DOHH2 (cell line): ENCODE data around the gene CNTNAP5.

Experiments
- H3F3A ChIP-seq: fragments of 200-600 bp; sonication (generic), shearing (Covaris generic); 2 replicates; pipeline ENCODE4 v1.6.0; 2016; ENCODE audit warnings: antibody characterized with exemption, mild to moderate bottlenecking; ENCODE audit not compliant: control insufficient read depth, insufficient read depth
- H3K27ac ChIP-seq: fragments of 200-600 bp; sonication (generic); 2 replicates; pipeline ENCODE4 v1.5.1; 2014; ENCODE audit warnings: low read depth, mild to moderate bottlenecking, low read length, moderate library complexity
- H3K27me3 ChIP-seq: fragments of 200-600 bp; sonication (generic); 2 replicates; pipeline ENCODE4 v1.6.1; 2014; ENCODE audit warnings: mild to moderate bottlenecking, low read length, mixed read lengths; ENCODE audit not compliant: control insufficient read depth
- H3K36me3 ChIP-seq: fragments of 200-600 bp; sonication (generic); 2 replicates; pipeline ENCODE4 v1.6.1; 2014; ENCODE audit warnings: mild to moderate bottlenecking, low read length, moderate library complexity, mixed read lengths; ENCODE audit not compliant: control insufficient read depth
- H3K4me1 ChIP-seq: fragments of 200-600 bp; sonication (generic); 2 replicates; pipeline ENCODE4 v1.6.1; 2014; ENCODE audit warnings: mild to moderate bottlenecking, low read length, mixed read lengths; ENCODE audit not compliant: control insufficient read depth
- H3K4me2 ChIP-seq: fragments of 200-600 bp; sonication (generic); 2 replicates; pipeline ENCODE4 v1.6.0; 2014; ENCODE audit warnings: mild to moderate bottlenecking, low read length, moderate library complexity
- H3K4me3 ChIP-seq: fragments of 200-600 bp; sonication (generic); 2 replicates; pipeline ENCODE4 v1.5.1; 2014; ENCODE audit warnings: mild to moderate bottlenecking, low read length, mixed read lengths
- H3K79me2 ChIP-seq: fragments of 200-600 bp; sonication (generic); 2 replicates; pipeline ENCODE4 v1.6.1; 2014; ENCODE audit warnings: mild to moderate bottlenecking, low read length, mixed read lengths; ENCODE audit not compliant: control insufficient read depth
- H3K9me2 ChIP-seq: fragments of 200-600 bp; sonication (generic); replicated peaks from 2 replicates; pipeline ENCODE4 v1.6.1; 2014; ENCODE audit warnings: mild to moderate bottlenecking, low read length, mixed read lengths; ENCODE audit not compliant: control insufficient read depth
- H3K9me3 ChIP-seq: fragments of 200-600 bp; sonication (generic); 2 replicates; pipeline ENCODE4 v1.6.1; 2014; ENCODE audit warnings: antibody characterized with exemption, low read length, mixed read lengths; ENCODE audit not compliant: control insufficient read depth, insufficient read depth
- H4K20me1 ChIP-seq: fragments of 200-600 bp; sonication (generic); 2 replicates; pipeline ENCODE4 v1.6.0; 2014; ENCODE audit warnings: low read depth, mild to moderate bottlenecking, antibody characterized with exemption, low read length, moderate library complexity; ENCODE audit not compliant: control insufficient read depth, insufficient read depth
- CTCF ChIP-seq: fragments of 200-600 bp; sonication (generic); IDR thresholded peaks from one replicate; pipeline ENCODE4 v1.5.1; 2014; ENCODE audit warnings: antibody characterized with exemption, mild to moderate bottlenecking, low read depth, low read length; ENCODE audit not compliant: poor library complexity, severe bottlenecking
- EZH2phosphoT487 ChIP-seq: fragments of 200-600 bp; sonication (generic); IDR thresholded peaks from 2 replicates; pipeline ENCODE4 v1.6.1; 2017; ENCODE audit warnings: borderline replicate concordance, mild to moderate bottlenecking, antibody characterized with exemption, low read length, moderate library complexity, mixed read lengths

CNTNAP5 gene

DNA sequence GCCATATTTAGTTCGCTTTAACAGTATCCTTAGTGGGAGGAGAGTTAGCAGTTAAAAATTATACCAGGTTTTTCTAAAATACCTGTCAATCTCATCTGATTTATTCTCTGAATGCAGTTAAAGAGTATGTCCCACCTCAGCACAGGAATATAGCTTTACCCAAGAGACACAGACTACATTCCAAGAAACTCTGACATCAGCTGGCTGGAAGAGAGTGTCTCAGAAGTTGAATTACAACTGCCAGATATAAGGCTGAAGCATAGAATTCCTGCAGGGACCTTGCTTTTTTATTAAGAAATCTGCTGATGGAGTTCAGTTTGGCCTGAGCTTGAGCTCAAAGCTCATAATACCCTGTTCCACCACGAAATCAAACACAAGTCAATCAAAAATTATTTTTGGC, 25.4 kb upstream of the CNTNAP5 start:
- H3K36me3 ChIP-seq: no peaks in the 10 kb centered on the region
- H3K79me2 ChIP-seq: no peaks in the 10 kb centered on the region
- H3K27me3 ChIP-seq: no peaks in the 10 kb centered on the region
- H3K9me2 ChIP-seq: no peaks in the 10 kb centered on the region; the same call in 1 of the 2 replicates
- no peak overlapping the region for H3K27ac ChIP-seq
- no peaks in the 10 kb centered on the region for H4K20me1 ChIP-seq
- H3K4me3 ChIP-seq: no peak overlapping the region
- H3K9me3 ChIP-seq: no peaks in the 10 kb centered on the region
- no peaks in the 10 kb centered on the region for H3F3A ChIP-seq
- TF ChIP-seq CTCF: no peak
- TF ChIP-seq EZH2phosphoT487: no peak
- no peaks in the 10 kb centered on the region for H3K4me1 ChIP-seq
- no peak overlapping the region for H3K4me2 ChIP-seq

DNA sequence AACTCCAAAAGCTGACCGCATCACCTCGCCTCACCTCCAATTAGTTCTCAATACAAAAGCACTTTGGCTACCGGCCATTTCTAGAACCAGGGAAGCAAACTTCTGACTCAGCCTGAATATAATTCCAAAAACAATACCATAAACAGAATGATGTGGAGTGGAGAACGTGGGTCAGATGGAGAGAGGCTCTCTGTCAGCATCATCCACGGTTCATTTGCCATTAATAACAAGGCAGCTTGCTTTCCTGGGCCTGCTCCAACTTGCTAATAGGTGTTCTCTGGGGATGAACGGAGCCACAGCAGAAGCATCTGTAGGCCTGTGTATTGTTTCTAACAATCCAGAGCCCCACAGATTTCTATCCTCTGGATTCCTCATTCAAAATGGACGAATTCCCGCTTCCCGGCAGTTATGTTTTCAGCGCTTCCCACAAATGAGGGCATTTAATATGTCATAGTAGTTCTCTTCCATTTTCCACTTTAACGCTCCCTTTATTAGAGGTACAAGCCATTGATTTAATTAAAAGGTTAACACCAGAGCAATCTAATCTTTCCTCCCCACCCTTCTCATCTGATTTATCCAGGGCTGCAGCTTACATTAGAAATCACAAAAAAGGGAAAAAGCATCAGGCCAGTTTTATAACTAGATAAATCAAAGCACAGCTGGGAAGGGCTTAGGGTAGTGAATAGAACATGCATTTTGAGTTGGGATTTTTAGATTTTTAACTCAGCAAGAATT, 23.2 kb upstream of the CNTNAP5 start:
- Histone ChIP-seq H3K9me2 (no peaks in the 10 kb centered on the region; the same call in 1 of the 2 replicates), H3K4me2 (no peak overlapping the region), H3K27ac (no peak overlapping the region), H3K79me2 (no peaks in the 10 kb centered on the region), H3K9me3 (no peaks in the 10 kb centered on the region), H3K4me1 (no peaks in the 10 kb centered on the region), H4K20me1 (no peaks in the 10 kb centered on the region), H3K27me3 (no peaks in the 10 kb centered on the region), H3K4me3 (no peak overlapping the region), H3F3A (no peaks in the 10 kb centered on the region), H3K36me3 (no peaks in the 10 kb centered on the region)
- TF ChIP-seq EZH2phosphoT487 (no peak), CTCF (no peak)

DNA sequence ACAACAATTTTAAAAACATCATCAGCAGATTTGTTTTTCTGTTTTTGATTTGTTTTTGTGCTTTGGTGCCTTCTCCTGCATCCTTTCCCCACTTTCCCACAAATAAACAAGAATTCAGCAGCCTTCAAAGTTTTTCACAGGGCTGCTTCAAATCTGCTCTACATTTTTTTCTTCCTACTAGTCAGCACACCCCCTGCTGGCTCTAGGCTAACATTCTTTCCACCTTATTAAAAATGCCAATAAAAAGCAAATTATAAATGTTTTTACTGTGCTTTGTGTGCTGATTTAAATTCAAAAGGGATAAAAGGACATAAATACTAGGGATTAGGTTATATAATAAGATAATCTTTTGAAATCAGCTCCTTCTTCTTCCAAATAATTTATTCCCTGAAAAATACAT, 6.2 kb upstream of the CNTNAP5 start:
- H3K4me2 ChIP-seq: no peak overlapping the region
- no peaks in the 10 kb centered on the region for H3K36me3 ChIP-seq
- H3K9me2 ChIP-seq: no peaks in the 10 kb centered on the region
- no peak overlapping the region for H3K4me3 ChIP-seq
- H3K9me3 ChIP-seq: no peaks in the 10 kb centered on the region
- no peaks in the 10 kb centered on the region for H3K4me1 ChIP-seq
- no peaks in the 10 kb centered on the region for H4K20me1 ChIP-seq
- H3F3A ChIP-seq: no peaks in the 10 kb centered on the region
- H3K27ac ChIP-seq: no peak overlapping the region
- no peaks in the 10 kb centered on the region for H3K27me3 ChIP-seq
- TF ChIP-seq CTCF: no peak
- TF ChIP-seq EZH2phosphoT487: no peak
- H3K79me2 ChIP-seq: no peaks in the 10 kb centered on the region
